ENCODE measurements around the gene PTPRU. TPM values are rescaled to one million over a fixed set of nuclear protein-coding genes. Genes with fewer than 3 reads are reported as not detected.

Gene PTPRU
- total RNA-seq, 2 donors from 2014 or later = 28.7 to 47.8 TPM

- Histone ChIP-seq H3K27me3 (replicated peaks; ENCODE audit: insufficient read depth) (no peaks in the 10 kb centered on the region), H3K36me3 (peaks cover 10% of the 10 kb centered on the region), H3K4me3 (no peak overlapping the region), H3K9me3 (no peaks in the 10 kb centered on the region), H3K4me1 (ENCODE audit: control insufficient read depth in 1 of 2, low read depth in 2 of 2) (no peaks in the 10 kb centered on the region), H3K27ac (no peak overlapping the region)
- ATAC-seq (ENCODE audit: insufficient number of reproducible peaks, low FRiP score, low read depth) (no peak), DNase-seq (ENCODE audit: low spot score) (no peak)
- no peak for TF ChIP-seq CTCF (IDR thresholded peaks at IDR 0.05)
These were observed 41.8 kb downstream of the PTPRU start for GRCh38 chr1:29278124-29278523.

- Histone ChIP-seq H3K4me1 (ENCODE audit: control insufficient read depth in 1 of 2, low read depth in 2 of 2) (no peaks in the 10 kb centered on the region), H3K4me3 (no peak overlapping the region), H3K9me3 (no peaks in the 10 kb centered on the region), H3K27ac (no peak overlapping the region), H3K27me3 (replicated peaks; ENCODE audit: insufficient read depth) (no peaks in the 10 kb centered on the region), H3K36me3 (peaks cover 12% of the 10 kb centered on the region)
- ATAC-seq (ENCODE audit: insufficient number of reproducible peaks, low FRiP score, low read depth) (no peak), DNase-seq (ENCODE audit: low spot score) (no peak)
- TF ChIP-seq CTCF (IDR thresholded peaks at IDR 0.05) = no peak
These were observed 43.1 kb downstream of the PTPRU start for GRCh38 chr1:29279406-29279805.

DNA sequence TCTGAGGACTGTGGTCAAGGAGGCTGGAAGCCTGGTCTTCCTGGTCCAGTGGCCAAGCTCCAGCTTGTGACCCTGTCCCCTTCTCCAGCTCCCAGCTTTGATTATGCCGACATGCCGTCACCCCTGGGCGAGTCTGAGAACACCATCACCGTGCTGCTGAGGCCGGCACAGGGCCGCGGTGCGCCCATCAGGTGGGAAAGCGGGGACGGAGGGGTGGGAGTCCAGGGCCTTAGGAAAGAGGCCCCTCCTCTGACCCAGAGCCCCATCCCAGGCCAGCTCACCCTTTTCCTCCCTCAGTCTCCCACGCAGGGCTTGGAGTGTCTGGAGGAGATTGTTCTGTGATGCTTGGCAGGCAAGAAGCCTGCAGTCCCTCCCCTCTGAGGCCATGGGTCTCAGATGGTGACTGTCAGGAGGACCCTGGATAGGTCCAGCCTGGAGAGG is 43.6 kb downstream of the PTPRU start:
- DNase-seq (ENCODE audit: low spot score) (no peak), ATAC-seq (ENCODE audit: insufficient number of reproducible peaks, low FRiP score, low read depth) (no peak)
- Histone ChIP-seq H3K27me3 (replicated peaks; ENCODE audit: insufficient read depth) (no peaks in the 10 kb centered on the region), H3K9me3 (no peaks in the 10 kb centered on the region), H3K27ac (no peak overlapping the region), H3K4me1 (ENCODE audit: control insufficient read depth in 1 of 2, low read depth in 2 of 2) (no peaks in the 10 kb centered on the region), H3K4me3 (no peak overlapping the region), H3K36me3 (peaks cover 17% of the 10 kb centered on the region)
- no peak for TF ChIP-seq CTCF (IDR thresholded peaks at IDR 0.05)

DNA sequence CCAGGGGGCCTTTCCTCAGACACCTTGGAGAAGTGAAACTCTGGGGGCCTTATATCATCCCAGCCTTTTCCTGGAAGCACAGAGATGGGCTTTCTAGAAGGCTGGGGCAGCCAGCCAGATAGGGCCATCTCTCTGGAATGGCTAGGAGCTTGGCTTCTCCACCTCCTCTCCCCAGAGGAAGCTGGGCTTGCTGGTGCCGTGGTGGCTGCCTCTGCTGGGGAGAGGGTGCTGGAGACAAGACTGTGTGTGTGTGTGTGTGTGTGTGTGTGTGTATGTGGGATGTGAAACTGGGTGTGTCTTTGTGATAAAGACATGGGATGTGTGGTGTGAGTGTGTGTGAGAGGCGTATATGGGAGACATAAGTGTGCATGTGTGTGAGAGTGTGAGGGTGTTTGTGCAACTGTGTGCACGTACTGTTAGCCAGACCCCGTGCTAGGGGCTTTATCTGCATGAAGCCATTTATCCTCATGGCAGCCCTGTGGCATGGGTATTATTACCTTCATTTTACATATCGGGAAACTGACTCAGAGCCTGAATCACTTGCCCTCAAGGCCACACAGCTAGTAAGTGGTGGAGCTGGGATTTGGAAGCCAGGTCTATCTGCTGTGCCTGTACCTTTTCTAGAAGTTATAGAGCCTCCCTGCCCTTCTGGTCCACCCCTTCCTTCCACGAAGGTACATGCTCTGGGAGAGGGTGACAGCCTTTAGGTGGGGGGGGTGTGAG is 44.2 kb downstream of the PTPRU start:
- no peak for TF ChIP-seq CTCF (IDR thresholded peaks at IDR 0.05)
- ATAC-seq (ENCODE audit: insufficient number of reproducible peaks, low FRiP score, low read depth) = no peak
- H3K36me3 ChIP-seq = peaks cover 17% of the 10 kb centered on the region

GRCh38 chr1:29281571-29281970 is 45.2 kb downstream of the PTPRU start:
- H3K4me3 ChIP-seq = no peak overlapping the region
- no peaks in the 10 kb centered on the region for H3K4me1 ChIP-seq (ENCODE audit: control insufficient read depth in 1 of 2, low read depth in 2 of 2)
- H3K36me3 ChIP-seq = peaks cover 17% of the 10 kb centered on the region
- no peak overlapping the region for H3K27ac ChIP-seq
- no peak for TF ChIP-seq CTCF (IDR thresholded peaks at IDR 0.05)
- H3K9me3 ChIP-seq = no peaks in the 10 kb centered on the region
- ATAC-seq (ENCODE audit: insufficient number of reproducible peaks, low FRiP score, low read depth) = no peak
- DNase-seq (ENCODE audit: low spot score) = no peak
- H3K27me3 ChIP-seq (replicated peaks; ENCODE audit: insufficient read depth) = no peaks in the 10 kb centered on the region

More for the DNA sequence above, 44.2 kb downstream of the PTPRU start:
- Histone ChIP-seq H3K4me1 (ENCODE audit: control insufficient read depth in 1 of 2, low read depth in 2 of 2) (no peaks in the 10 kb centered on the region), H3K4me3 (no peak overlapping the region), H3K27ac (no peak overlapping the region), H3K27me3 (replicated peaks; ENCODE audit: insufficient read depth) (no peaks in the 10 kb centered on the region), H3K9me3 (no peaks in the 10 kb centered on the region)
- no peak for DNase-seq (ENCODE audit: low spot score)

Data from thoracic aorta (tissue), 2 donors.